Endodermal cell (in vitro differentiated cells): ENCODE data around the gene CAPN5. TPM values are rescaled to one million over a fixed set of nuclear protein-coding genes. Genes with fewer than 3 reads are reported as not detected.
A peak's percentile ranks its signal among the peaks of the same experiment; 100 is the strongest.

Experiments
- DNase-seq: peaks from one replicate; pipeline ENCODE4 v3.0.0-alpha.2; 2017
- H3K27ac ChIP-seq: 2 replicates; pipeline ENCODE4 v1.5.1; 2013; ENCODE audit warnings: mild to moderate bottlenecking, low read depth, low read length, moderate library complexity
- H3K27me3 ChIP-seq: 2 replicates; pipeline ENCODE4 v1.6.1; 2013; ENCODE audit warnings: mild to moderate bottlenecking, low read length, moderate library complexity; ENCODE audit not compliant: insufficient read depth, control insufficient read depth, poor library complexity, severe bottlenecking
- H3K36me3 ChIP-seq: 2 replicates; pipeline ENCODE4 v1.7.0; 2013; ENCODE audit warnings: mild to moderate bottlenecking, low read length, moderate library complexity; ENCODE audit not compliant: control insufficient read depth, insufficient read depth
- H3K4me1 ChIP-seq: one replicate; pipeline ENCODE4 v1.7.0; 2013; ENCODE audit warnings: low read length; ENCODE audit not compliant: control insufficient read depth, insufficient read depth
- H3K4me3 ChIP-seq: 2 replicates; pipeline ENCODE4 v1.5.1; 2013; ENCODE audit warnings: mild to moderate bottlenecking, low read length, moderate library complexity
- H3K9ac ChIP-seq: 2 replicates; pipeline ENCODE4 v1.6.1; 2013; ENCODE audit warnings: mild to moderate bottlenecking, low read length, moderate library complexity; ENCODE audit not compliant: poor library complexity, severe bottlenecking; ENCODE audit errors: extremely low read depth
- H3K9me3 ChIP-seq: 2 replicates; pipeline ENCODE4 v1.6.1; 2013; ENCODE audit warnings: mild to moderate bottlenecking, low read length, moderate library complexity; ENCODE audit not compliant: control insufficient read depth
- H3K27ac Mint-ChIP-seq: 2 replicates; pipeline ENCODE4 v1.8.0; 2020; ENCODE audit warnings: mixed read lengths
- H3K27me3 Mint-ChIP-seq: 2 replicates; pipeline ENCODE4 v1.8.0; 2021; ENCODE audit warnings: mild to moderate bottlenecking, mixed read lengths; ENCODE audit not compliant: insufficient read depth
- H3K36me3 Mint-ChIP-seq: 2 replicates; pipeline ENCODE4 v1.8.0; 2020; ENCODE audit warnings: low read depth, mixed read lengths
- H3K4me1 Mint-ChIP-seq: 2 replicates; pipeline ENCODE4 v1.8.0; 2020; ENCODE audit warnings: mixed read lengths
- H3K4me3 Mint-ChIP-seq: 2 replicates; pipeline ENCODE4 v1.8.0; 2020; ENCODE audit warnings: mild to moderate bottlenecking, moderate library complexity, mixed read lengths
- H3K9me3 Mint-ChIP-seq: 2 replicates; pipeline ENCODE4 v1.8.0; 2020; ENCODE audit warnings: mild to moderate bottlenecking, mixed read lengths
- CTCF ChIP-seq: fragments of 200-600 bp; sonication (generic); conservative IDR thresholded peaks from 2 replicates; pipeline ENCODE4 v1.5.0; 2021; ENCODE audit warnings: antibody characterized with exemption, mild to moderate bottlenecking
- WGBS, 2 experiments: methylation state at CpG; one replicate each; pipeline versions ENCODE4 v1.1.5 to v1.1.7; 2013; ENCODE audit warnings: missing lambda C conversion rate in 2 of 2, mixed read lengths in 1 of 2; ENCODE audit not compliant: insufficient coverage in 1 of 2, insufficient read length in 1 of 2; 5-methylcytosine and 5-hydroxymethylcytosine counted together
- total RNA-seq, 2 donors: library from RNA; stranded (reverse); fragmentation: NEBNext Ultra II Directional in 1 of 2; extraction: Animal tissue kit (Norgen Biotek cat#: 25700) in 1 of 2; gene quantifications; 2 replicates in 1 of 2; 3 replicates in 1 of 2; pipeline ENCODE4 v1.2.1, GENCODE V29; 2021

The CAPN5 gene
- total RNA-seq, 2 donors from 2014 or later, result 17.5 to 21.5 TPM

- peaks cover 5% of the 10 kb centered on the region for H3K9me3 Mint-ChIP-seq
- no peak for DNase-seq
- H3K27ac ChIP-seq, result no peak overlapping the region
Observed at GRCh38 chr11:77065878-77066228, 918 bp upstream of the CAPN5 start.

GRCh38 chr11:77067861-77068443 is 1.2 kb downstream of the CAPN5 start:
- no peak for TF ChIP-seq CTCF
- H3K27ac Mint-ChIP-seq, result no peak overlapping the region
- WGBS, 2 experiments, result 88 to 91% methylated on average over 6 to 8 of the region's 8 CpGs
- H3K4me1 ChIP-seq, result peaks cover 8% of the 10 kb centered on the region
- H3K27ac ChIP-seq, result no peak overlapping the region
- peaks cover 15% of the 10 kb centered on the region for H3K4me1 Mint-ChIP-seq
- peak overlapping the region; percentile 62 for H3K4me3 Mint-ChIP-seq
- H3K27me3 ChIP-seq, result no peaks in the 10 kb centered on the region
- no peaks in the 10 kb centered on the region for H3K36me3 Mint-ChIP-seq
- no peaks in the 10 kb centered on the region for H3K9me3 Mint-ChIP-seq
- no peak overlapping the region for H3K9ac ChIP-seq
- peak; percentile 49 for DNase-seq
- peak overlapping the region; percentile 86 for H3K4me3 ChIP-seq
- peaks cover 21% of the 10 kb centered on the region for H3K27me3 Mint-ChIP-seq
- no peaks in the 10 kb centered on the region for H3K9me3 ChIP-seq
- no peaks in the 10 kb centered on the region for H3K36me3 ChIP-seq

More at GRCh38 chr11:77065878-77066228, 918 bp upstream of the CAPN5 start:
- peak overlapping the region; percentile 62 for H3K4me3 Mint-ChIP-seq
- Histone ChIP-seq H3K36me3 (no peaks in the 10 kb centered on the region), H3K4me3 (peak overlapping the region; percentile 86), H3K9ac (no peak overlapping the region), H3K27me3 (no peaks in the 10 kb centered on the region), H3K4me1 (peaks cover 8% of the 10 kb centered on the region), H3K9me3 (no peaks in the 10 kb centered on the region)
- WGBS, 2 experiments, result 41 to 53% methylated on average over 10 to 14 of the region's 14 CpGs
- no peak for TF ChIP-seq CTCF
- peaks cover 15% of the 10 kb centered on the region for H3K4me1 Mint-ChIP-seq
- H3K27ac Mint-ChIP-seq, result peak overlapping the region; percentile 76
- peaks cover 21% of the 10 kb centered on the region for H3K27me3 Mint-ChIP-seq
- no peaks in the 10 kb centered on the region for H3K36me3 Mint-ChIP-seq

- no peaks in the 10 kb centered on the region for H3K36me3 Mint-ChIP-seq
Observed at GRCh38 chr11:77068457-77069335, 1.9 kb downstream of the CAPN5 start.

More at GRCh38 chr11:77068457-77069335, 1.9 kb downstream of the CAPN5 start:
- 80 to 81% methylated on average over 7 of the region's 7 CpGs for WGBS, 2 experiments
- no peaks in the 10 kb centered on the region for H3K36me3 ChIP-seq
- H3K9ac ChIP-seq, result no peak overlapping the region
- no peak overlapping the region for H3K27ac ChIP-seq
- peak; percentile 29 for DNase-seq
- TF ChIP-seq CTCF, result no peak
- H3K4me3 ChIP-seq, result peak overlapping the region; percentile 86
- Mint-ChIP-seq H3K27me3 (peaks cover 20% of the 10 kb centered on the region), H3K4me1 (peaks cover 15% of the 10 kb centered on the region), H3K9me3 (no peaks in the 10 kb centered on the region), H3K27ac (no peak overlapping the region), H3K4me3 (peak overlapping the region; percentile 62)
- H3K4me1 ChIP-seq, result peaks cover 8% of the 10 kb centered on the region
- H3K27me3 ChIP-seq, result no peaks in the 10 kb centered on the region
- H3K9me3 ChIP-seq, result no peaks in the 10 kb centered on the region
